HG03558 (cell line): ENCODE measurements around the gene PRKCE.

Experiments used
- ATAC-seq: cut with Tn5 transposase; IDR thresholded peaks from one replicate; pipeline ENCODE4 v1.9.1; 2021; ENCODE audit warnings: moderate number of reproducible peaks; ENCODE audit not compliant: unreplicated experiment; ENCODE audit errors: extremely low read depth

Gene PRKCE

GRCh38 chr2:46236876-46237859, 585.7 kb downstream of the PRKCE start:
- ATAC-seq: no peak
